Hepatocyte (in vitro differentiated cells): ENCODE data around the gene NUDC. TPM values are rescaled to one million over a fixed set of nuclear protein-coding genes. Genes with fewer than 3 reads are reported as not detected.
"Not testable (repeated sequence)": the region's sequence is repeated elsewhere in the genome, so short reads cannot be mapped to it uniquely, and the experiment has no call there.

Experiments
- DNase-seq: peaks from one replicate; pipeline ENCODE4 v3.0.0-alpha.2; 2016; ENCODE audit warnings: low spot score
- H2AFZ ChIP-seq: fragments of 200-600 bp; sonication (generic); 2 replicates; pipeline ENCODE4 v1.6.0; 2016; ENCODE audit warnings: antibody characterized with exemption, mild to moderate bottlenecking
- H3K27ac ChIP-seq: fragments of 200-600 bp; sonication (generic); 2 replicates; pipeline ENCODE4 v1.5.1; 2016; ENCODE audit warnings: mild to moderate bottlenecking
- H3K27me3 ChIP-seq: fragments of 200-600 bp; sonication (generic); 2 replicates; pipeline ENCODE4 v1.6.1; 2016
- H3K36me3 ChIP-seq: fragments of 200-600 bp; sonication (generic); replicated peaks from 2 replicates; pipeline ENCODE4 v1.5.1; 2016; ENCODE audit warnings: low read depth; ENCODE audit not compliant: insufficient read depth
- H3K4me1 ChIP-seq: fragments of 200-600 bp; sonication (generic); 2 replicates; pipeline ENCODE4 v1.5.1; 2016; ENCODE audit warnings: mild to moderate bottlenecking, moderate library complexity; ENCODE audit not compliant: insufficient read depth
- H3K4me2 ChIP-seq: fragments of 200-600 bp; sonication (generic); 2 replicates; pipeline ENCODE4 v1.6.0; 2016
- H3K4me3 ChIP-seq: fragments of 200-600 bp; sonication (generic); 2 replicates; pipeline ENCODE4 v1.5.1; 2016; ENCODE audit warnings: mild to moderate bottlenecking
- H3K79me2 ChIP-seq: fragments of 200-600 bp; sonication (generic); 2 replicates; pipeline ENCODE4 v1.6.0; 2017; ENCODE audit warnings: mild to moderate bottlenecking
- H3K9me2 ChIP-seq: fragments of 200-600 bp; sonication (generic); replicated peaks from 2 replicates; pipeline ENCODE4 v1.6.0; 2017; ENCODE audit warnings: mild to moderate bottlenecking; ENCODE audit not compliant: insufficient read depth
- H3K9me3 ChIP-seq: fragments of 200-600 bp; sonication (generic); 2 replicates; pipeline ENCODE4 v1.5.1; 2016; ENCODE audit warnings: low read depth, mild to moderate bottlenecking
- H4K20me1 ChIP-seq: fragments of 200-600 bp; sonication (generic); 2 replicates; pipeline ENCODE4 v1.6.0; 2016; ENCODE audit warnings: mild to moderate bottlenecking; ENCODE audit not compliant: insufficient read depth, poor library complexity, severe bottlenecking
- EZH2 ChIP-seq: fragments of 200-600 bp; sonication (generic); IDR thresholded peaks from 2 replicates; pipeline ENCODE4 v1.6.1; 2016; ENCODE audit warnings: antibody characterized with exemption, mild to moderate bottlenecking, borderline replicate concordance
- EZH2phosphoT487 ChIP-seq: fragments of 200-600 bp; sonication (generic); IDR thresholded peaks from one replicate; pipeline ENCODE4 v1.6.1; 2018; ENCODE audit warnings: antibody characterized with exemption, mild to moderate bottlenecking, low read depth, moderate library complexity; ENCODE audit not compliant: unreplicated experiment, severe bottlenecking
- WGBS: methylation state at CpG from one replicate; pipeline ENCODE4 v1.1.6; 2016; ENCODE audit warnings: low lambda C conversion rate; ENCODE audit errors: missing lambda C conversion rate; 5-methylcytosine and 5-hydroxymethylcytosine counted together
- polyA plus RNA-seq: library from polyadenylated mRNA; unstranded; fragments of >200 nt; fragmentation: Nextera tagmentation; extraction: Ambion mirVana; gene quantifications from 2 replicates; pipeline ENCODE4 v1.2.1, GENCODE V29; 2016
- total RNA-seq: library from RNA; depleted of rRNA; stranded (reverse); fragments of >200 nt; gene quantifications from 2 replicates; pipeline ENCODE4 v1.2.3, GENCODE V29; 2014
- TF ChIP-seq, protein P1 (sequence below): fragments of 200-600 bp; sonication (generic); IDR thresholded peaks from 2 replicates; pipeline ENCODE4 v1.5.1; 2016; ENCODE audit warnings: antibody characterized with exemption, mild to moderate bottlenecking; ENCODE audit not compliant: poor library complexity

The NUDC gene
- total and polyA plus RNA-seq, 2 experiments from 2014 or later: 34.4 to 127 TPM

DNA sequence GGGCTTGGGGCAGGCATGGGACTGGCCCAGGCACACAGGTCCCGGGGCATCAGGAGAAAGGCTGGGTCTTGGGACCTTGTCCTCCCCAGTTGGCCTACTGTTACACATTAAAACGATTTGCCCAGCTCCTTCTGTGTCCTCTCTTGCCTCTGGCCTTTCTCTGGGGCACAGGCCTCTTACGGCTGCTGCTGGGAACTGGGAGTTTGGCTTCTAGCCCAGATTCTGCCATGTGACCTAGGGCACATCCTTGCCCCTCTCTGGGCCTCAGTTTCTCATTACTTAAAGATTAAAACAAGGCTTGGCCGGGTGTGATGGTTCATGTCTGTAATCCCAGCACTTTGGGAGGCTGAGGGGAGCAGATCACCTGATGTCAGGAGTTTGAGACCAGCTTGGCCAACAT is 24.7 kb downstream of the NUDC start:
- WGBS: 84% methylated on average over 4 of the region's 4 CpGs
- Histone ChIP-seq H3K79me2 (no peaks in the 10 kb centered on the region), H3K4me3 (no peak overlapping the region), H3K27me3 (no peaks in the 10 kb centered on the region), H3K9me2 (no peaks in the 10 kb centered on the region), H3K36me3 (peaks cover 3% of the 10 kb centered on the region), H4K20me1 (no peaks in the 10 kb centered on the region), H3K9me3 (no peaks in the 10 kb centered on the region), H3K4me1 (peaks cover 13% of the 10 kb centered on the region), H2AFZ (no peak overlapping the region), H3K27ac (peak overlapping the region; percentile 75), H3K4me2 (no peak overlapping the region)
- DNase-seq: no peak
- TF ChIP-seq, protein P1, sequence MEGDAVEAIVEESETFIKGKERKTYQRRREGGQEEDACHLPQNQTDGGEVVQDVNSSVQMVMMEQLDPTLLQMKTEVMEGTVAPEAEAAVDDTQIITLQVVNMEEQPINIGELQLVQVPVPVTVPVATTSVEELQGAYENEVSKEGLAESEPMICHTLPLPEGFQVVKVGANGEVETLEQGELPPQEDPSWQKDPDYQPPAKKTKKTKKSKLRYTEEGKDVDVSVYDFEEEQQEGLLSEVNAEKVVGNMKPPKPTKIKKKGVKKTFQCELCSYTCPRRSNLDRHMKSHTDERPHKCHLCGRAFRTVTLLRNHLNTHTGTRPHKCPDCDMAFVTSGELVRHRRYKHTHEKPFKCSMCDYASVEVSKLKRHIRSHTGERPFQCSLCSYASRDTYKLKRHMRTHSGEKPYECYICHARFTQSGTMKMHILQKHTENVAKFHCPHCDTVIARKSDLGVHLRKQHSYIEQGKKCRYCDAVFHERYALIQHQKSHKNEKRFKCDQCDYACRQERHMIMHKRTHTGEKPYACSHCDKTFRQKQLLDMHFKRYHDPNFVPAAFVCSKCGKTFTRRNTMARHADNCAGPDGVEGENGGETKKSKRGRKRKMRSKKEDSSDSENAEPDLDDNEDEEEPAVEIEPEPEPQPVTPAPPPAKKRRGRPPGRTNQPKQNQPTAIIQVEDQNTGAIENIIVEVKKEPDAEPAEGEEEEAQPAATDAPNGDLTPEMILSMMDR: no peak
- no peak for TF ChIP-seq EZH2phosphoT487
- no peak for TF ChIP-seq EZH2

DNA sequence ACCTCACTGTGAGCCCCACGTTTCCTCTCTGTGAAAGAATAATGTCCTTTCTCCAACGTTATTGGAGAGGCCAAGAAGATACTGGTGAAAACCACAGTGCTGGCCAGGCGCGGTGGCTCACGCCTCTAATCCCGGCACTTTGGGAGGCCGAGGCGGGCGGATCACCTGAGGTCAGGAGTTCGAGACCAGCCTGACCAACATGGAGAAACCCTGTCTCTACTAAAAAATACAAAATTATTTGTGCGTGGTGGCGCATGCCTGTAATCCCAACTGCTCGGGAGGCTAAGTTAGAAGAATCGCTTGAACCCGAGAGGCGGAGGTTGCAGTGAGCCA is 27.1 kb downstream of the NUDC start:
- 95% methylated on average over 16 of the region's 16 CpGs for WGBS
- DNase-seq, H3K9me3 ChIP-seq, H3K27ac ChIP-seq, H3K27me3 ChIP-seq, H3K79me2 ChIP-seq, H3K4me3 ChIP-seq, H4K20me1 ChIP-seq, H3K4me2 ChIP-seq, H3K9me2 ChIP-seq, H3K36me3 ChIP-seq, H2AFZ ChIP-seq: not testable (repeated sequence)
- peaks cover 13% of the 10 kb centered on the region for H3K4me1 ChIP-seq

DNA sequence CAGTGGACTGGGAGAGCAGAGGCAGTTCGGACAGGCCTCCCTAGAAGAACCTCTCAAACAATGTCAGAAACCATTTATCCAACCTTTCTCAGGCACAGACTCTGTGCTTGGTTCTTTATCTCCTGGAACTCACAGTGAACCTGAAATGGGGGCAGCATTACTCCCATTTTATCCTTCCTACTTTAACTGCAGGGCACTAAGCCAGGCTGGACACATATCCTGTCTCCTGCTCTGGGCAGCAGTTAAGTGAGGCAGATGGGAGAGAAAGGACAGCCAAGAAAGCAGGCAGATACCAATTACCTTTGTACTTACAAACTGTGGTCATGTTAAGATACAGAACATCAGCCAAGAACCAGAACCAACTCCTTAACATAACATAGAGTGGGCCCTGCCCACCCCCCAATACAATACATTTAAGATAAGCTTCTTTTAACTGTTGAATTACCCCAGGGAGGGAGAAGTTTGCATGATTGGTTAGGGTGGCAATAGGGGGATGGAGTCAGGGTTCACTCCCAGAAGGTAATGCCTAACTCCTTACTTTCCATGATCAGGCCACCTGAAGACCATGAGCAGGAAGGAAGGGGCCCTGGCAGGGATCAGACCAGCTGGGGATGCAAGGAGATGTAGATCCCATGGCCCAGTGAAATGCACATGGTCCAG is 27.9 kb downstream of the NUDC start:
- Histone ChIP-seq H3K4me1 (peaks cover 13% of the 10 kb centered on the region), H2AFZ (no peak overlapping the region), H3K4me3 (no peak overlapping the region), H3K27me3 (no peaks in the 10 kb centered on the region), H3K36me3 (no peaks in the 10 kb centered on the region), H3K27ac (no peak overlapping the region), H3K9me3 (no peaks in the 10 kb centered on the region), H3K4me2 (no peak overlapping the region), H4K20me1 (no peaks in the 10 kb centered on the region), H3K79me2 (peaks cover 6% of the 10 kb centered on the region), H3K9me2 (no peaks in the 10 kb centered on the region)
- no peak for DNase-seq
- WGBS: 83% methylated on average over 1 of the region's 1 CpG
- TF ChIP-seq EZH2: no peak
- TF ChIP-seq, protein P1: no peak
- no peak for TF ChIP-seq EZH2phosphoT487

DNA sequence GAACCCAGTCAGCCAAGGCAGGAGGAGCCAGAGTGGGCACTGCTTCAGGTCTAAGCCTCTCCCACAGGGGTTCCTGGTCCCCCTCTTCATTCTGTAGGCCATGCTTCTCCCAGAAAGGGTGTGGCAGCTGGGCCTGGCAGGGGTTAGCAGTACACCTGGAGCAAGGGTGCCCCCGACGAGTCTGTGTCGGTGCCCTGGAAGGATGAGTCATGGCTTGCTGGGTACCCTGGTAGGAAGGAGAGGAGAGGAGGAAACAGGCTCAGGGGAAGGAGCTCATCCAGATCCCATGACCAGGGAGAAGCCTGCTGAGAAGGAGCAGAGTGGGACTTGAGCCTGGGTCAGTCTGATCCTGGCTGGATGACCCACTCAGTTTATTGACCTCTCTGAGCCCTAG is 28.4 kb downstream of the NUDC start:
- H3K4me2 ChIP-seq: no peak overlapping the region
- no peaks in the 10 kb centered on the region for H4K20me1 ChIP-seq
- H3K9me3 ChIP-seq: no peaks in the 10 kb centered on the region
- H3K36me3 ChIP-seq: no peaks in the 10 kb centered on the region
- WGBS: 93% methylated on average over 3 of the region's 3 CpGs
- no peak for DNase-seq
- H2AFZ ChIP-seq: no peak overlapping the region
- TF ChIP-seq, protein P1: no peak
- no peak for TF ChIP-seq EZH2phosphoT487
- H3K4me1 ChIP-seq: peaks cover 12% of the 10 kb centered on the region
- H3K9me2 ChIP-seq: no peaks in the 10 kb centered on the region
- peaks cover 6% of the 10 kb centered on the region for H3K79me2 ChIP-seq
- no peak overlapping the region for H3K27ac ChIP-seq
- no peaks in the 10 kb centered on the region for H3K27me3 ChIP-seq
- H3K4me3 ChIP-seq: no peak overlapping the region
